NCI-H226 (cell line): Measurements from ENCODE around the gene AP2A1.
"Not testable (repeated sequence)": the region's sequence is repeated elsewhere in the genome, so short reads cannot be mapped to it uniquely, and the experiment has no call there.

Source experiments
- DNase-seq: peaks from one replicate; pipeline ENCODE4 v3.0.0-alpha.2; 2015

Gene AP2A1

GRCh38 chr19:49766930-49767299, at the start of gene AP2A1:
TSS of gene AP2A1 (plus strand) at chr19:49767001. CDS start at chr19:49767134, 133 bp downstream.
- no peak for DNase-seq

GRCh38 chr19:49718511-49718910, 48.3 kb upstream of the AP2A1 start:
- DNase-seq: no peak

- DNase-seq: no peak
Observed at GRCh38 chr19:49718991-49719390, 47.8 kb upstream of the AP2A1 start.

GRCh38 chr19:49719420-49719819, 47.4 kb upstream of the AP2A1 start:
- DNase-seq: not testable (repeated sequence)

- no peak for DNase-seq
Observed at GRCh38 chr19:49727217-49728030, 39.4 kb upstream of the AP2A1 start.

GRCh38 chr19:49730166-49730565, 36.6 kb upstream of the AP2A1 start:
- no peak for DNase-seq

GRCh38 chr19:49738268-49738667, 28.5 kb upstream of the AP2A1 start:
- no peak for DNase-seq

GRCh38 chr19:49739098-49739497, 27.7 kb upstream of the AP2A1 start:
- no peak for DNase-seq

- DNase-seq: no peak
Observed at GRCh38 chr19:49739933-49740332, 26.9 kb upstream of the AP2A1 start.

GRCh38 chr19:49741210-49741844, 25.5 kb upstream of the AP2A1 start:
- DNase-seq: peak; percentile 15

- DNase-seq: no peak
Observed at GRCh38 chr19:49744946-49745381, 21.8 kb upstream of the AP2A1 start.

- DNase-seq: no peak
Observed at GRCh38 chr19:49746206-49746958, 20.4 kb upstream of the AP2A1 start.

GRCh38 chr19:49749055-49749716, 17.6 kb upstream of the AP2A1 start:
- DNase-seq: no peak

- DNase-seq: no peak
Observed at GRCh38 chr19:49749771-49750170, 17.0 kb upstream of the AP2A1 start.

GRCh38 chr19:49752701-49753100, 14.1 kb upstream of the AP2A1 start:
- no peak for DNase-seq

- DNase-seq: no peak
Observed at GRCh38 chr19:49755956-49756355, 10.8 kb upstream of the AP2A1 start.

- peak; percentile 72 for DNase-seq
Observed at GRCh38 chr19:49758292-49758691, 8.5 kb upstream of the AP2A1 start.

GRCh38 chr19:49761249-49761624, 5.6 kb upstream of the AP2A1 start:
- DNase-seq: no peak

- DNase-seq: no peak
Observed at GRCh38 chr19:49761625-49762311, 5.0 kb upstream of the AP2A1 start.

GRCh38 chr19:49763230-49763629, 3.6 kb upstream of the AP2A1 start, which contains the start of gene TSKS:
TSS of gene TSKS (minus strand) at chr19:49763306. CDS start at chr19:49763247, 59 bp downstream.
- DNase-seq: no peak

- no peak for DNase-seq
Observed at GRCh38 chr19:49764341-49764740, 2.5 kb upstream of the AP2A1 start.
